Prostate gland (tissue), 2 donors: ENCODE measurements around the gene WDR4. TPM values are rescaled to one million over a fixed set of nuclear protein-coding genes. Genes with fewer than 3 reads are reported as not detected.
A peak's percentile ranks its signal among the peaks of the same experiment; 100 is the strongest.
"Not testable (repeated sequence)": the region's sequence is repeated elsewhere in the genome, so short reads cannot be mapped to it uniquely, and the experiment has no call there.

Experiments used
- DNase-seq: peaks from one replicate; pipeline ENCODE4 v3.0.0-alpha.2; 2019; ENCODE audit warnings: low spot score
- H3K27ac ChIP-seq, 2 donors: fragments of 200-600 bp; sonication (generic); 2 replicates each; pipeline ENCODE4 v1.5.1; 2017 to 2019
- H3K27me3 ChIP-seq: fragments of 200-600 bp; sonication (generic); replicated peaks from 2 replicates; pipeline ENCODE4 v1.5.1; 2019; ENCODE audit not compliant: insufficient read depth
- H3K36me3 ChIP-seq, 2 donors: fragments of 200-600 bp; sonication (generic); 1 replicate in 1 of 2; 2 replicates in 1 of 2; pipeline versions ENCODE4 v1.5.1 to v1.8.1; 2017 to 2019
- H3K4me1 ChIP-seq: fragments of 200-600 bp; sonication (generic); replicated peaks from 2 replicates; pipeline ENCODE4 v1.5.1; 2019
- H3K4me3 ChIP-seq, 2 donors: fragments of 200-600 bp; sonication (generic); 2 replicates each; pipeline ENCODE4 v1.5.1; 2017 to 2019
- H3K9me3 ChIP-seq: fragments of 200-600 bp; sonication (generic); 2 replicates; pipeline ENCODE4 v1.5.1; 2017
- POLR2A ChIP-seq: fragments of 450-650 bp; IDR thresholded peaks from one replicate; pipeline ENCODE4 v1.6.1; 2016; ENCODE audit warnings: antibody characterized with exemption, mild to moderate bottlenecking
- POLR2AphosphoS5 ChIP-seq: sonication (generic); formaldehyde crosslinking; IDR thresholded peaks from one replicate; pipeline ENCODE4 v1.6.1; 2017; ENCODE audit warnings: antibody characterized with exemption
- WGBS: methylation state at CpG from one replicate; pipeline ENCODE4 v1.1.5; 2018; 5-methylcytosine and 5-hydroxymethylcytosine counted together
- intact Hi-C: fragments of 100-400 bp; cut with DNase I; formaldehyde crosslinking; loops from one replicate; pipeline ENCODE4 v1.14.2; 2022
- total RNA-seq, 2 donors: library from RNA; depleted of rRNA; stranded (reverse); fragments of >200 nt; gene quantifications; one replicate each; pipeline ENCODE4 v1.1.0, GENCODE V29; 2016
- TF ChIP-seq, protein P1 (sequence below), 4 experiments: fragments of 200-600 bp in 2 of 4; fragments of 450-650 bp in 2 of 4; sonication (generic) in 2 of 4; IDR thresholded peaks; 1 replicate in 3 of 4; 2 replicates in 1 of 4; pipeline ENCODE4 v1.5.1; 2016 to 2019; ENCODE audit warnings: antibody characterized with exemption in 4 of 4, mild to moderate bottlenecking in 2 of 4, moderate library complexity in 2 of 4

Gene WDR4
- total RNA-seq, 2 donors from 2014 or later: 7.0 to 11.9 TPM

GRCh38 chr21:42892582-42892930 is 13.2 kb upstream of the WDR4 start:
- intact Hi-C loops: no loop called here
- 6% methylated on average over 18 of the region's 18 CpGs for WGBS

DNA sequence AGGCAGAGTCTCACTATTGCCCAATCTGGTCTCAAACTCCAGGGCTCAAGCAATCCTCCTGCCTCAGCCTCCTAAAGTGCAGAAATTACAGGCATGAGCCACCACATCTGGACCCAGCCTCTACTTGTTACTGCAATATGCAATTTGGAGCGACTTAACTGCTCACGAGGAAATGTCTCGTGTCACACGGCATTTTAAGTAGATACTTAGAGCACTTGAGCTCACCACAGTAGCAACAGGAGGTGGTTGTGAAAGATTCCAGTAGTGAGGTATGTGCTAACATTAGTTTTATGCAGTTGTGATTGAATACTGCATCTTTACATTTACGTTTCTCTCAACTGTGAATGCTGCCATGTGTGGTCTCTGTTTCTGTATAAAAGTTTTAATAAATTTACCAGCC is 8.0 kb upstream of the WDR4 start:
- no peak for DNase-seq
- 96% methylated on average over 5 of the region's 5 CpGs for WGBS
- no peak overlapping the region for H3K27ac ChIP-seq

More at GRCh38 chr21:42892582-42892930, 13.2 kb upstream of the WDR4 start:
- TF ChIP-seq POLR2AphosphoS5: no peak
- TF ChIP-seq, protein P1, sequence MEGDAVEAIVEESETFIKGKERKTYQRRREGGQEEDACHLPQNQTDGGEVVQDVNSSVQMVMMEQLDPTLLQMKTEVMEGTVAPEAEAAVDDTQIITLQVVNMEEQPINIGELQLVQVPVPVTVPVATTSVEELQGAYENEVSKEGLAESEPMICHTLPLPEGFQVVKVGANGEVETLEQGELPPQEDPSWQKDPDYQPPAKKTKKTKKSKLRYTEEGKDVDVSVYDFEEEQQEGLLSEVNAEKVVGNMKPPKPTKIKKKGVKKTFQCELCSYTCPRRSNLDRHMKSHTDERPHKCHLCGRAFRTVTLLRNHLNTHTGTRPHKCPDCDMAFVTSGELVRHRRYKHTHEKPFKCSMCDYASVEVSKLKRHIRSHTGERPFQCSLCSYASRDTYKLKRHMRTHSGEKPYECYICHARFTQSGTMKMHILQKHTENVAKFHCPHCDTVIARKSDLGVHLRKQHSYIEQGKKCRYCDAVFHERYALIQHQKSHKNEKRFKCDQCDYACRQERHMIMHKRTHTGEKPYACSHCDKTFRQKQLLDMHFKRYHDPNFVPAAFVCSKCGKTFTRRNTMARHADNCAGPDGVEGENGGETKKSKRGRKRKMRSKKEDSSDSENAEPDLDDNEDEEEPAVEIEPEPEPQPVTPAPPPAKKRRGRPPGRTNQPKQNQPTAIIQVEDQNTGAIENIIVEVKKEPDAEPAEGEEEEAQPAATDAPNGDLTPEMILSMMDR (IDR thresholded peaks at IDR 0.05): no peak
- no peak for TF ChIP-seq POLR2A
- peak overlapping the region; percentile 85 to 92 for H3K4me3 ChIP-seq
- H3K4me1 ChIP-seq: no peaks in the 10 kb centered on the region
- H3K27ac ChIP-seq: peak overlapping the region; percentile 93 to 97
- H3K9me3 ChIP-seq: no peaks in the 10 kb centered on the region
- H3K27me3 ChIP-seq: no peaks in the 10 kb centered on the region
- no peaks in the 10 kb centered on the region for H3K36me3 ChIP-seq
- DNase-seq: no peak

GRCh38 chr21:42883921-42884320 is 4.6 kb upstream of the WDR4 start:
- H3K27me3 ChIP-seq: no peaks in the 10 kb centered on the region
- WGBS: 100% methylated on average over 1 of the region's 1 CpG
- H3K36me3 ChIP-seq: no peaks in the 10 kb centered on the region
- intact Hi-C loops: no loop called here
- no peak overlapping the region for H3K4me3 ChIP-seq
- DNase-seq: no peak
- H3K9me3 ChIP-seq: no peaks in the 10 kb centered on the region
- no peak for TF ChIP-seq POLR2AphosphoS5
- TF ChIP-seq, protein P1 (IDR thresholded peaks at IDR 0.05): no peak
- TF ChIP-seq POLR2A: no peak
- H3K4me1 ChIP-seq: no peaks in the 10 kb centered on the region
- H3K27ac ChIP-seq: no peak overlapping the region

More for the DNA sequence above, 8.0 kb upstream of the WDR4 start:
- TF ChIP-seq, protein P1 (IDR thresholded peaks at IDR 0.05): no peak
- Histone ChIP-seq H3K9me3 (no peaks in the 10 kb centered on the region), H3K4me1 (no peaks in the 10 kb centered on the region), H3K27me3 (no peaks in the 10 kb centered on the region), H3K4me3 (no peak overlapping the region), H3K36me3 (no peaks in the 10 kb centered on the region)
- intact Hi-C loops: no loop called here

DNA sequence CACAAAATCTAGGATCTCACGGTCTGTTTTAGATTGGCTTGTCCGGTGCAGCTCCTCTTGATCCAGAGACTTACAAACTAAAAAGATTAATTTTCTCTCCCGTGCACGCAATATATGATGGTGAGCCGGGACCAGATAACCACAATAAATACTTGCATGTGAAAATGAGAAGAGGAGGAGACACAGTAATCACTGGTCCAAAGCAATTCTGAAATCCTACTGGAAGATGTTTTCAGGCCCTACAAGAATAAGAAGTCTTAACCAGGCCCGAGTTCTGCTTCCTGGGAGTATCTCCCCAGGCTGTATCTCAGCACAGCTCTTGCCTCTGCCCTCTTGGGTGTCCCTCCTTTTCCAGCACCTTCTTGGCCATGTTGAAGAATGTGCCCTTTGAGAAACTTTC is 1.0 kb upstream of the WDR4 start:
- intact Hi-C loops: no loop called here
- TF ChIP-seq, protein P1 (IDR thresholded peaks at IDR 0.05): no peak
- TF ChIP-seq POLR2A (no peak), POLR2AphosphoS5 (no peak)
- H3K9me3 ChIP-seq: no peaks in the 10 kb centered on the region
- H3K4me1 ChIP-seq: peaks cover 5% of the 10 kb centered on the region
- H3K4me3 ChIP-seq: peak overlapping the region in 1 of 2 donors; percentile 88
- H3K27me3 ChIP-seq: no peaks in the 10 kb centered on the region
- 96% methylated on average over 6 of the region's 6 CpGs for WGBS
- H3K27ac ChIP-seq: no peak overlapping the region
- DNase-seq: no peak
- no peaks in the 10 kb centered on the region for H3K36me3 ChIP-seq

DNA sequence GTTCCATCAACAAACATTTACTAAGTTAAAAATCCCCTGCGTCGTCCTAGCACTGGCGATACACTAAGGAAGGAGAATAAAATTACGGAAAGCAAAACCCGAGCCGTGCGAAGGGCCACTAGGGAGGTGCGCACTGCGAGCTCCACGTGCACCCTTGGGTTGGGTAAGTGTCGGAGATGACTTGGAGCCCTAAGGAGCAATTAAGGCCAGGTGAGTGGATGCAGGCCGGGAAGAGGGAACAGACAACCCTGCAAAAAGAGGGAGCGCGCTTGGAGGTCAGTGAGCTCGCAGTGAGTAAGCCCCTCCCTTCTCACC is 704 bp downstream of the WDR4 start:
- Histone ChIP-seq H3K27me3 (no peaks in the 10 kb centered on the region), H3K9me3 (no peaks in the 10 kb centered on the region), H3K27ac (peak overlapping the region in 1 of 2 donors; percentile 69), H3K4me1 (peaks cover 5% of the 10 kb centered on the region), H3K36me3 (peaks cover 0 to 3% of the 10 kb centered on the region in 2 donors), H3K4me3 (peak overlapping the region; percentile 78 to 88)
- intact Hi-C loops: no loop called here
- TF ChIP-seq, protein P1 (IDR thresholded peaks at IDR 0.05): no peak
- TF ChIP-seq POLR2A (no peak), POLR2AphosphoS5 (no peak)
- WGBS: under 1% methylated on average over 15 of the region's 15 CpGs
- DNase-seq: no peak

- H3K36me3 ChIP-seq: peaks cover 0 to 14% of the 10 kb centered on the region in 2 donors
- H3K4me3 ChIP-seq, intact Hi-C loops, H3K9me3 ChIP-seq, H3K27ac ChIP-seq, H3K27me3 ChIP-seq, H3K4me1 ChIP-seq, DNase-seq: not testable (repeated sequence)
- 96% methylated on average over 10 of the region's 10 CpGs for WGBS
Observed at GRCh38 chr21:42875811-42876210, 3.5 kb downstream of the WDR4 start.
